DMS53 treated with DMSO at 0.1 percent for 48 hours (cell line): ENCODE results near the gene NDUFS8.
A peak's percentile ranks its signal among the peaks of the same experiment; 100 is the strongest.

Source experiments
- DNase-seq: peaks from one replicate; lab custom pipeline; 2025; ENCODE audit not compliant: unreplicated experiment; lab: John Stamatoyannopoulos, UW

Gene NDUFS8

DNA sequence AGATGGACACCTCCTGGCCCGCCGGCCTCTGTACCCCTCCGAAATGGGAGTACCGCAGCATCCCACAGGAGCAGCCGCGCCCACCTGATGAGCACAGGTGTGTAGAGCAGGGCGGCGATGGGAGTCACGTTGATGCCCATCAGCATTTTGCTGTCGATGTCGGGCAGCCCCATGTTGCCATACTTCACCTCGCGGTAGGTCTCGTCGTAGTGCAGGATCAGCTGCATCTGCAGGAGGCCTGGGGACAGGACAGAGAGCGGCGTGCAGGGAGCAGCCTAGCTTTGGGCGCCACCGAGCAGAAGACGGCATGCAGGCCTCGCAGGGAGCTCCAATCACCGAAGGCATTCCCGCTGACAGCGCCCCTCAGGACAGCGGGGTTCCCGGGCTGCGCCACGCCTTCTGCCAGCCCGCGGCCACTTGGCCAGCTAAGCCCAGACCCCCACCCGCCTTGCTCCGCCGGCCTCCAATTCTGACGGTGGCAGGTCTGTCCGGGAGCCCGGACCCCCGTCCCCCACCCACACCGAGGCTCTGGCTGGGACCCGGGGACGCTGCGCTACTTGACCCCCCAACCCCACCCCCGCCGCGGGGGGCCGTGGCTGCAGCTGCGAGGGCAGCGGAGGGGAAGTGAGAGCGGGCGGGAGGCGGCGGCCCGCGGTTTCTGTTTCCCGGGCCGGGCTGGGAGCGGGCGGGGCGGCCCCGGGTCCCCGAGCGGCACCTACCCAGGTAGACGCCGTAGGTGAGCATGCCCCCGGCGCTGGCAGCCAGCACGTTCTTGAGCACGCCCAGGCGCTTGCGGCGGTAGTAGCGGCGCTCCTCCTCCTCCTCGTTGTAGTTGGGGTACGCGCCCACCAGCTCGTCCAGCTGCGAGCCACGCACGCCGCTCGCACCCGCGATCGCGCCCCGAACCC lies 27.3 kb upstream of the NDUFS8 start:
- peak; percentile 51 for DNase-seq

DNA sequence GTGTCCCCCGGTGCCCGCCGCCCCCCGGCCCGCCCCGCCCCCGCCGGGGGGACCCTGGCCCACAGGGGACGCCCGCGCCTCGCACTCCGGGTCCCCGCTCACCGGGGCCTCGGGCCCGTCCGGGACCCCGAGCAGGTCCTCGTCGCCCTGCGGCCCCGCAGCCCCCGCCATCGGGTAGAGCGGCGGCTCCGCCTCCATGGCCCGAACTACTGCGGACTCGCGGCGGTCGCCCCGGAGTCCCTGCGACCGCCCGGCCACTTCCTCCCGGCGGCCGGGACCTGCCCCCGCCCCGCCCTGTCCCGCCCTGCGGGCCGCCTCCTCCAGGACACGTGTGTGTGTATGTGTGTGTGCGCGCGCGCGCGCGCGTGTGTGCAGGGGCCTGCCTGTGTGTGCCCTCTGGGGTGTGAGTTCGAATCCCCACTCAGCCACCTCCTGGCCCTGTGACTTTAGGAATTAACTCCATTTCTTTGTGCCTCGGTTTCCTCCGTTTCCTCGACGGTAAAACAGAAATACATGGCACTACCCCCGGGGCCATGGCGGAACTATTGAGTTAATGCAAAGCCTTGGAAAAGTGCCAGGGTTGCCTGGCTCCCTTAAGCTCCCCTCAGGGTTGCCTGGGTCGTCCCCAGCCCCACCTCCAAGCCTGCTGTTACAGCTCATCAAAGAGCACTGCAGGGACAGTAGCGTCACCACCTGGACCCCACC lies 26.5 kb upstream of the NDUFS8 start, which contains the start of gene UNC93B1:
UNC93B1 (minus strand) TSS at position 252 of the 705 bp plus-strand sequence; CDS start at position 198, 54 bp downstream.
- peak; percentile 84 for DNase-seq

DNA sequence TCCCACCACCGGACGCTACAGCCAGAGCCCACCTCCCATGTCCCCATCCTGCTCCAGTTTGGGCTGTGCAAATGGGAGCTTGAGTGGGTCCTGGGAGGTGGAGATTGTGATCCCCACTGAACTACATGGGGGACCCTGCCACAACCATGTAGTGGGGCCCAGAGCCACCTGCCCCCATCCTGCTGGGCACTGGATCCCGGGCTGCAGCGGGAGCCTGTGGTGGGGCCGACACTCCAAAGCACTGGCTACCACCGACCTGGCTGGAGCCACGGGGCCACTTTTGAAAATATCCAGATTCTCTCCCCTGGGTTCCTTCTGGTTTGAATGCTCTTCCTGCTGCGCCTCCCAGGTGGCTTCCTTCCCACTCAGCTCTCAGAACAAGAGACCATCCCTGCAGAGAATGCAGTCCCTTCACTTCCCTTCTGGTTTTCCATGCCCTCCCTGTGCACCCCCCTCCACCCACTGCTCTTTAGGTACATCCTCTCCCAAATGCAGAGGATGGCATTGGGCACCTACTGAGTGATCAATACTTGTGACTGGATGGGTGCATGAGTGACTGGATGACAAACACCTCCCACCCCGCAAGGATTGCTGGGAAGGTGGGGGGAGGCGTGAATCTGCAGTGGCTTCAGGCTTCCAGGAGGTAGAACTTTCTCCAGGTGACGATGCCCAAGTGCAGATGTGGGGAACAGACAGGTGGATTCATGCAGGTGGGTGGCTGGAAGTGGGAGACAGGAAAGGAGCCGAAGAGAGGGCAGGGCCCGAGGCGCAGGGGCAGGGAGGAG lies 25.7 kb upstream of the NDUFS8 start:
- DNase-seq, result no peak

- DNase-seq, result no peak
Observed at GRCh38 chr11:68006606-68007166, 23.8 kb upstream of the NDUFS8 start.

- no peak for DNase-seq
Observed at GRCh38 chr11:68007498-68008380, 22.7 kb upstream of the NDUFS8 start.

DNA sequence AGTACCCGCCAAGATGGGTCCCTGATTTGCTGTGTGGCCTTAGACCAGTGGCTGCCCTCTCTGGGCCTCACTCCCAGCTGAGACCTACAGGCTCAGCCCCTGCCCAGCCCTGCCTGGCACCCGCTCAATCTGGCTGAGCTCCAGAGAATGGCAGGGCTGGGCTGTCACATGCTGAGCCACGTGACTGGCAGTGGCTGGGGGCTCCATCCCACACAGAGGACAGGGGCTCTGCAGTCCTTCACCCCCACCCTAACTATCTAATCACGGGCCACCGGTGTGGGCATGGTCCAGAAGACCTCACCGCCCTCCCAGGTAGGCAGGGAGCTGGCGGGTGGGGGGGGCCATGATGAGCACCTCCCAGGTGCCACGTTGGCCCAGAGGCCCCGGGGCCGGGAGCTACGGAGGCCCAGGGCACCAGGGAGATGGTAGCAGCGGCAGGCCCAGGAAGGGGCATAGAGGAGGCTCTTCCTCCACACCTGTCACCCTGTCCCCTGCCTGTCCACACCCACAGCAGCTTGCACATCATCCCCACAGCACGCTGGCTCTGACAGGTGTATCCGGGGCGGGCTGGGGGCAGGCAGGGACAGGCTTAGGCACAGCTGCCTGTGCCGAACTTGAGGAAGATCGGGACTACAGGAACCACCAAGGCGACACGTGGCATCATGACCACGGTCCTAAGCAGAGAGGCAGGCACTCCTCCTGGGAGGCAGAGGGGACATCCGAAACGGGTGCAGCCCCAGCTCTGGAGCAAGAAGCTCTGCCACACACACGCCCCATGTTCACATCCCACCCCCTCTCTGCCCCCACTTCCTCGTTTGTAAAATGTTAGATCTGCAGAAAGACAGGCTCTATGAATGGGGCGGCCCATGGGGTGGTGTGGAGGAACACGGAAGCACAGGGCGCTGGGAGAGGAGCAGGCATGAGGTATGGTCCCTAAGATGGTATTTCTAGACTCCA lies 21.8 kb upstream of the NDUFS8 start:
- peak; percentile 94 for DNase-seq

DNA sequence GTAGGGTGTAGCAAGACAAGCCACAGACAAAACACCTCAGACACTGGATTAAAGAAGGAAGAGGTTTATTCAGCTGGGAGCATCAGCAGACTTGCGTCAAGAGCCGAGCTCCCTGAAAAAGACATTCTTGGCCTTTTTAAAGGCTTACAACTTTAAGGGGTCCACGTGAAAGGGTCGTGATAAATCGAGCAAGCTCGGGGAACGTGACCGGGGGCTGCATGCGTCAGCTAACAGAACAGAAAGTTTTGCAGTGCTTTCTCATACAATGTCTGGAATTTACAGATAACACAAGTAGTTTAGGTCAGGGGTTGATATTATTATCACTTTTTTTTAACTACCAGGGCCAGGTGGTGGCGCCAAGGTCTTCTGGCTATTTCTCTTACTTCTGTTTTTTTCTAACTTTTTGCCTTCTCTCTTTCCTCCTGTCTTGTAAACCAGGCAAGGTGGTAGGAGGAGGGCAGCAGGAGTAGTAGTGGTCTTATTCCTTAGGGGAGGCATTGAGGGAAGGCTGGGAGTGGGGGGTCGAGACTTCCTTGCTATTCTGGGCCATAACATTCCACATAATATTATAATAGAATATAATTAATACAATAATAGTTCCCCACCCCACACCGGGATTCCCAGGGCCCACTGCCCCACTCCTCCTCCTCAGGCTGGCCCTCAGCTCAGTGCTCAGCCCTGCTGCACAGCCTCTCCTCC lies 20.9 kb upstream of the NDUFS8 start:
- peak; percentile 16 for DNase-seq

DNA sequence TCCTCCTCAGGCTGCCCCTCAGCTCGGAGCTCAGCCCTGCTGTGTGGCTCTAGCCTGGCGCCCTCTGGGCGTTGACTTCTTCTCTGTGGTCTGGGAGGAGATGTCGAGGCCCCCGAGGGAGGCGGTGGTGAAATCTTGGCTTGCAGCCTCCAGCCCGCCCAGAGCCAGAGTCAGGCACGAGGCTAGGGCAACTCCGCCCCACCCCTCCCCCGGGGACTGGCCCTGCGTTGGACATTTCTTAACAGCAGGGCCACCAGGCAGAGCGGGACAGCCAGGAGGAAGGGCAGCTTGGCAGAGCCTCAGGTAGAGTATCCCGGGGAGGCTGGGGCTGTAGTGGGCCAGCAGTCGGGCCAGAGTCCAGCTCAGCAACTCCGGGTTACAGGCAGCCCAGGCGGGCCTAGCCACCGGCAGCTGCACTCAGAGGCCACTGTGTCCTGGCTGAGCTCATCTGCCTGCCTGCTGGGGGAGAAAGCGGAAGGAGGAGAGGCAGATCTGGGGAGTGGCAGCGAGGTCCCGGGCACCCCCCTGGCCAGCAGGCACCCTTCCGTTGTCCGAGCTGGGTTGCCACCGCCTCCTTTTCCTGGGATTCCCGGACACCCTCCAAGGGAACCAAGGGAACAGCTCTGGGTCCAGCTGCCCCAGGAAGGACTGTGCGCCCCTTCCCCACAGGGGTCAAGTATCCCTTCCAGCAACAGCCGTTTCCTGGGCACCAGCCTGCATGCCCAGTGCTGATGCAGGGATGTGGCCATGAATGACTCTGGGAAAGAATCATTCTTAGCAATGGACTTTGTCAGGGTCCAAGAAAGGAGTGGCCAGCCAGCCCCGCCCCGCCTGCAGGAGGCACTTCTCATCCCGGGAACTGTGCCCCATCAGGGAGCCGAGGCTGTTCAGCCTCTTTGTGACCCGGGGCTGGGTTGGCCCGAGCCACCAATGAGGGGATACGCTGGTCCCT lies 20.1 kb upstream of the NDUFS8 start, which contains the start of gene ALDH3B1:
ALDH3B1 (plus strand) TSS at position 238 of the 952 bp plus-strand sequence. CDS start 4,971 bp downstream, outside the sequence.
- DNase-seq, result no peak

GRCh38 chr11:68011051-68011943 lies 19.2 kb upstream of the NDUFS8 start:
- DNase-seq, result no peak

DNA sequence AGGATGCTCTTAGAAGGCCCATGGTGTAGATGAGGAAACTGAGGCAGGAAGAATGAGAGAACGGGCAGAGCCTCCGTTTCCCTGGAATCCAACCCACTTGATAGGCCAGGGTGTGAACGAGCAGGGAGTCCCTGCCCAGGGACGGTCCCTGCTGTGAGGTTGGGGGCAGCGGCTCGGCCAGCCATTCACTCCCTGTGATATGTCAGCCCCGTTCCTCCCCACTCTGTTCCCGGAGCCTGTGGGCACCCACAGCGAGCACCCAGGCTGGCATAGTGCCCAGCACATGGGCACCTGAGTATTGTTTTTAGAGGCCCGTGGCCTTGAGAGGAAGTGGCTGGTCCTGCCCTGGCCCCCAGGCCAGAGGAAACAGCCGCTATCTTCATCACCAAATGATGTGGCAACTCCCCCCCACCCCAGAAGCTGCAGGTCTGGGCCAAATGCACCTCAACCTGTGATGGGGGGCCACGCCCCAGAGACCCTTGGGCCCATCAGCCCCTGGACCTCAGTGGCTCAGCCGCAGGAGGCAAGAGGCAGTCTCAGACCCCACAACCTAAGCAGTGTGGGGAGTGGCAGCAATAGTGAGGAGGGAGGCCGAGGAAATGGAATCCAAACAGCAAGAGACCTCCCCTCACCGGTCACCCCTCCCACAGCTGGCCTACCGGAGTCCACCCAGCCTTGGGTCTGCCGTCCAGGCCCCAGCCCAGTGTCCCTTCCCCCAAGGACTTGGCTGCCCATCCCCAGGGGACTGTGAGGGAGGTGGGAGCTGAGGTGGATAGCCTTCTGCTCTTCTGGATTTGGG lies 18.2 kb upstream of the NDUFS8 start:
- DNase-seq, result no peak

DNA sequence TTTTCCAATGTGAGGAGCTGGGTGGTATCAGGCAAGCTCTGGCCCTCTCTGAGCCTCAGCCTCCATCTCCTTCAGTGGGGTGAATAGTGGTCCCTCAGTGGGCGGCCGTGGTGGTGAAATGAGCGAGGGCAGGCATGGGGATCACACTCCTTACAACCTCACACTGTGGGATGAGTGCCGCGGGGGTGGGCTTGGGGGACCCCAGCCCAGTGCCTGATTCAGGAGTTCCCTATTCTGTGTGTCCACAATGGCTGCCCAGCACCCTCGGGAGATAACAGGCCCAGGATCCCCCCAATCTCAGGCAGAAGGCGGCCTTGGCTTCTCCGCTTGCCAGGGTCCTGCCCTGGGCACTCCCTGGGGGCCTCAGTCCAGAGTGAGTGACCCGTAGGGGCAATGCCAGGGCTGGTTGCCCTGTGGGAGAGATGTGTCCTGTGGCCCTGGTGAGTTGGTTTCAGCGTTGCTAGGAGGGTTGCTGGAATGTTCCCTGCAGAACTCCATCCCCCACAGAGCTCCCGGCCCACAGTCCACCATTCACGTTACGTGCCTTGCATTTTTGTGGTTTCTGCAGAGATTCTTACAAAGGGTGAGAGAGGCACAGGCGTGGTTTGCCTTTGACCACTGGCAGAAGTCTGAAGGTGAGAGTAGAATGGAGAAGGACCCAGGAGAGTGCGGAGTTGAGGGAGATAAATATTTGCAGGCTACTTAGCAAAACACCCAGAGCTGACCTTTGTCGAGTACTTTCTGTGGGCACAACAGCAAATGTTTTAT lies 17.5 kb upstream of the NDUFS8 start:
- DNase-seq, result no peak

- no peak for DNase-seq
Observed at GRCh38 chr11:68013611-68014156, 16.8 kb upstream of the NDUFS8 start.

GRCh38 chr11:68014157-68014946 lies 16.1 kb upstream of the NDUFS8 start:
- peak; percentile 17 for DNase-seq
